Bronchial epithelial cell (primary cell): ENCODE results near the gene RNF224. TPM values are rescaled to one million over a fixed set of nuclear protein-coding genes. Genes with fewer than 3 reads are reported as not detected.
A peak's percentile ranks its signal among the peaks of the same experiment; 100 is the strongest.
"Not testable (repeated sequence)": the region's sequence is repeated elsewhere in the genome, so short reads cannot be mapped to it uniquely, and the experiment has no call there.

Experiments used
- DNase-seq: peaks from one replicate; pipeline ENCODE4 v3.0.0-alpha.2; 2010; ENCODE audit warnings: low read depth
- FAIRE-seq: peaks from 2 replicates; lab custom pipeline; 2011; peaks lifted over from hg19 to GRCh38; lab: Jason Lieb, UNC
- H3K27me3 ChIP-seq: 2 replicates; pipeline ENCODE4 v1.5.1; 2011; ENCODE audit warnings: low read length; ENCODE audit not compliant: control insufficient read depth, insufficient read depth
- H3K36me3 ChIP-seq: 2 replicates; pipeline ENCODE4 v1.5.1; 2011; ENCODE audit warnings: low read length; ENCODE audit not compliant: control insufficient read depth, insufficient read depth
- H3K4me3 ChIP-seq: 2 replicates; pipeline ENCODE4 v1.5.1; 2011; ENCODE audit warnings: mild to moderate bottlenecking, low read depth, low read length, control low read depth
- CTCF ChIP-seq: IDR thresholded peaks from 2 replicates; pipeline ENCODE4 v1.5.1; 2011; ENCODE audit warnings: mild to moderate bottlenecking, moderate library complexity, low read length, control low read depth, inconsistent platforms; ENCODE audit not compliant: insufficient read depth, severe bottlenecking
- total RNA-seq: library from RNA; depleted of rRNA; stranded (reverse); fragments of >200 nt; gene quantifications from 2 replicates; pipeline ENCODE4 v1.2.1, GENCODE V29; 2014

RNF224 gene
- total RNA-seq, 1 donor from 2014 or later = under 0.01 TPM

GRCh38 chr9:137241490-137242268, 14.4 kb downstream of the RNF224 start:
- TF ChIP-seq CTCF = no peak
- FAIRE-seq (no peak), DNase-seq (peak; percentile 39)
- no peaks in the 10 kb centered on the region for H3K27me3 ChIP-seq
- H3K36me3 ChIP-seq = peaks cover 16% of the 10 kb centered on the region
- H3K4me3 ChIP-seq = peak overlapping the region; percentile 90

- FAIRE-seq (peak; percentile 28), DNase-seq (no peak)
- peaks cover 16% of the 10 kb centered on the region for H3K36me3 ChIP-seq
- TF ChIP-seq CTCF = no peak
- H3K4me3 ChIP-seq = peak overlapping the region; percentile 90
- no peaks in the 10 kb centered on the region for H3K27me3 ChIP-seq
These were observed 15.2 kb downstream of the RNF224 start for GRCh38 chr9:137242269-137243203.

GRCh38 chr9:137243266-137243625, 15.9 kb downstream of the RNF224 start:
- H3K27me3 ChIP-seq, DNase-seq, H3K4me3 ChIP-seq: not testable (repeated sequence)
- H3K36me3 ChIP-seq = peaks cover 16% of the 10 kb centered on the region
- FAIRE-seq = peak; percentile 83

- Histone ChIP-seq H3K36me3 (peaks cover 16% of the 10 kb centered on the region), H3K27me3 (no peaks in the 10 kb centered on the region), H3K4me3 (no peak overlapping the region)
- FAIRE-seq = peak; percentile 90
- DNase-seq = peak; percentile 29
- no peak for TF ChIP-seq CTCF
These were observed 16.6 kb downstream of the RNF224 start for GRCh38 chr9:137243626-137244485.

- FAIRE-seq = peak; percentile 50
- H3K27me3 ChIP-seq = no peaks in the 10 kb centered on the region
- TF ChIP-seq CTCF = peak; percentile 13
- H3K4me3 ChIP-seq = no peak overlapping the region
- DNase-seq = peak; percentile 38
- H3K36me3 ChIP-seq = peaks cover 16% of the 10 kb centered on the region
These were observed 17.5 kb downstream of the RNF224 start for GRCh38 chr9:137244486-137245449.
